Measurements from ENCODE around the gene TMEM154.

DNA sequence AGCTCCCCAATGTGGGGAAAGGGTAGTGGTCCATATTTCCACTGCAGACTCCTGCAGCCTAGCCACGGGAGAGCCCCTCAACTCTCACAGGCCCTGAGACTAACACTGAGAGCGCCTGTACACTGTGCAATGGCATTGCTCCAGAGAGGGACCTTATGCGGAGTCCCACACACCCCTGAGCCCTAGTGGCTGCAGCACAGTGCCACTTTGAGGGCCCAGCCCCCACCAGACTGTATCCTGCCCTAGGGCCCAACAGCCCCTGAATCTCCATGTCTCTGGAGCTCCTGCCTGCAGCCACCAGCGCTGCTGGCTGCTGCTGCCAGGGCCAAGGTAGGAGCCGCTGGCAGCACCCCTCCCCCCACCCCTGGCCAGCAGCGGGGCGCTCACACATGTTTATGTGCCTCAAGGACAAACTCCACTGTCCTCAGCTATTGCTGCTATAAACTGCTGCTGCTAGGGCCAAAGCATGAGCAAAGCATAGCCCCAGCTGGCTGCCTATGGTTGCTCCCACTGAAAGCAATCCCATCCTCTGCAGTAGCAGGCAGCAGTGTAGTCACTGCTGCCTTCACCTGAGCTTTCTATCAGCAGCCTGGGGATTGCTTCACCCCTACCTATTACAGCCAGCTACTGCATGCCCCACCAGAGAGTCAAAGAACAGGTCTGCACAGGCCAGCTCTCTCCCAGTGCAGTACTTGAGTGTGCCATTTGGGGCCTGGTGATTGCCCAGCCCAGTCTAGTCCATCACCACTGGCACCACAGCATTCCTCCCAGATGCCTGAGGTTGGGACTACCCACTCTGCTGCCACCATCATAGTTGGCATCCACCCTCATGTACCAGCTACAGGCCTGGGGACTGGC, 24.3 kb downstream of the TMEM154 start:
- TF ChIP-seq, protein P1, sequence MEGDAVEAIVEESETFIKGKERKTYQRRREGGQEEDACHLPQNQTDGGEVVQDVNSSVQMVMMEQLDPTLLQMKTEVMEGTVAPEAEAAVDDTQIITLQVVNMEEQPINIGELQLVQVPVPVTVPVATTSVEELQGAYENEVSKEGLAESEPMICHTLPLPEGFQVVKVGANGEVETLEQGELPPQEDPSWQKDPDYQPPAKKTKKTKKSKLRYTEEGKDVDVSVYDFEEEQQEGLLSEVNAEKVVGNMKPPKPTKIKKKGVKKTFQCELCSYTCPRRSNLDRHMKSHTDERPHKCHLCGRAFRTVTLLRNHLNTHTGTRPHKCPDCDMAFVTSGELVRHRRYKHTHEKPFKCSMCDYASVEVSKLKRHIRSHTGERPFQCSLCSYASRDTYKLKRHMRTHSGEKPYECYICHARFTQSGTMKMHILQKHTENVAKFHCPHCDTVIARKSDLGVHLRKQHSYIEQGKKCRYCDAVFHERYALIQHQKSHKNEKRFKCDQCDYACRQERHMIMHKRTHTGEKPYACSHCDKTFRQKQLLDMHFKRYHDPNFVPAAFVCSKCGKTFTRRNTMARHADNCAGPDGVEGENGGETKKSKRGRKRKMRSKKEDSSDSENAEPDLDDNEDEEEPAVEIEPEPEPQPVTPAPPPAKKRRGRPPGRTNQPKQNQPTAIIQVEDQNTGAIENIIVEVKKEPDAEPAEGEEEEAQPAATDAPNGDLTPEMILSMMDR (IDR thresholded peaks at IDR 0.05): no peak
- TF ChIP-seq POLR2A (IDR thresholded peaks at IDR 0.05): no peak
